Fibroblast of the aortic adventitia (primary cell): ENCODE data around the gene OSMR. TPM values are rescaled to one million over a fixed set of nuclear protein-coding genes. Genes with fewer than 3 reads are reported as not detected.

Experiments
- DNase-seq: peaks from one replicate; pipeline ENCODE4 v3.0.0-alpha.2; 2010; ENCODE audit warnings: low read depth
- H3K4me3 ChIP-seq: 2 replicates; pipeline ENCODE4 v1.5.1; 2011; ENCODE audit warnings: low read depth, mild to moderate bottlenecking, control low read depth, low read length, moderate library complexity
- CTCF ChIP-seq: IDR thresholded peaks from 2 replicates; pipeline ENCODE4 v1.5.1; 2011; ENCODE audit warnings: mild to moderate bottlenecking, low read length, control low read depth, inconsistent platforms; ENCODE audit not compliant: insufficient read depth
- total RNA-seq: library from RNA; depleted of rRNA; stranded (reverse); fragments of >200 nt; gene quantifications from 2 replicates; pipeline ENCODE4 v1.2.3, GENCODE V29; 2012; ENCODE audit warnings: low replicate concordance

OSMR gene
- total RNA-seq, 1 donor: 96.7 TPM

GRCh38 chr5:38816083-38817030 lies 29.5 kb upstream of the OSMR start:
- H3K4me3 ChIP-seq: no peak overlapping the region
- DNase-seq: no peak
- no peak for TF ChIP-seq CTCF

DNA sequence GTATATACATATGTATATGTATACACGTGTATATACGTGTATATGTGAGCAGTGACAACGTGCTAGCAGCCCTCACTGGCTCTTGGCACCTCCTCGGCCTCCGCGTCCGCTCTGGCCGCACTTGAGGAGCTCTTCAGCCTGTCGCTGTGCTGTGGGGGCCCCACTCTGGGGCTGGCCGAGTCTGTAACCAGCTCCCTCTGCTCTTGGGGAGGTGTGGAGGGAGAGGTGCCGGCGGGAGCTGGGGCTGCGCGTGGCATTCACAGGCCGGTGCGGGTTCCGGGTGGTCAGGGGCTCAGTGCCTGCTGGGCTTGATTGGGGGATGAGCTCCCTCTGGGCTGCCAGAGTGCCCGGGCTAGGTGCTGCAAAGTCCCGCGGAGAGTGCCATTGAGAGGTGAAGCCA lies 24.1 kb upstream of the OSMR start:
- DNase-seq: no peak
- no peak overlapping the region for H3K4me3 ChIP-seq
- no peak for TF ChIP-seq CTCF

DNA sequence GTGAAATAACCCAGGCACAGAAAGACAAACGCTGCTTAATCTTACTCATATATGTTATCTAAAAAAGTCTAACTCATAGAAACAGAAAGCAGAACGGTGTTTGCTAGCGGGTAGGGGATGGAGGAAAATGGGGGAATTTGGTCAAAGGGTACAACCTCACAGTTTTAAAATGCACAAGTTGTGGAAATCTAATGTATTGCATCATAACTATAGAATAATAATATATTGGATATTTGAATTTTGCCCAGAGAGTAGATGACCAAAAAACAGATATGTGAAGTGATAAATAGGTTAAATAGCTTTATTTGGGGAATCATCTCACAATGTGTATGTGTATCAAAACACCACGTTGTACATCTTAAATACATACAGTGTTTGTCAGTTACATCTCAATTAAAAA lies 22.3 kb upstream of the OSMR start:
- no peak for DNase-seq
- no peak overlapping the region for H3K4me3 ChIP-seq
- no peak for TF ChIP-seq CTCF

GRCh38 chr5:38824821-38825220 lies 21.0 kb upstream of the OSMR start:
- no peak overlapping the region for H3K4me3 ChIP-seq
- TF ChIP-seq CTCF: no peak
- no peak for DNase-seq

- no peak for TF ChIP-seq CTCF
- no peak overlapping the region for H3K4me3 ChIP-seq
- DNase-seq: peak; percentile 45
Measured at GRCh38 chr5:38825494-38825893, 20.3 kb upstream of the OSMR start.

GRCh38 chr5:38827525-38827924 lies 18.3 kb upstream of the OSMR start:
- no peak overlapping the region for H3K4me3 ChIP-seq
- no peak for TF ChIP-seq CTCF

More at GRCh38 chr5:38827525-38827924, 18.3 kb upstream of the OSMR start:
- DNase-seq: no peak
